ENCODE results near the gene STK32B. TPM values are rescaled to one million over a fixed set of nuclear protein-coding genes. Genes with fewer than 3 reads are reported as not detected.

The STK32B gene
- total and polyA plus RNA-seq, 12 donors, result 0.12 to 0.68 (median 0.34) TPM

DNA sequence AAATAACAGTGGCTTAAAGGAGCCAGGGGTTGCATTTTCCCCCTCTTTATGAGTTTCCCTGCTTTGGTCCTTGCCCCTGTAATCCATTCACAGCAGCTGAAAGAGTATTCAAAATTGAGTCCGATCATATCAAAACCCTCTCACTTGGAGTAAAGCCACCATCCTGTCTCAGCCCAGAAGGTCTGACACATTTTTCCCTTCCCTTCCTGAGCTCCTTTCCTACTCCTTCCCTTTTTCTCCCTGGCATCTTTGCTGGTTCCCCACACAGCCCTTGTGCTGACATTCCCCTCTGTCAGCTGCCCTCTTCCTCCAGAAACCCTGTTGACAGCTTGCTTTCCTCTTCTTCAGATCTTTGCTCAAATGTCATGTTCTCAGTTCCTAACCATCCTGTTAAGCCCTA lies 361.5 kb downstream of the STK32B start:
- Histone ChIP-seq H3K4me3 (no peak overlapping the region), H3K27me3 (peaks cover 0 to 6% (median 0%) of the 10 kb centered on the region in 7 donors), H3K9me3 (peaks cover 0 to 13% (median 10%) of the 10 kb centered on the region in 11 donors), H3K27ac (no peak overlapping the region), H3K36me3 (no peaks in the 10 kb centered on the region), H3K4me1 (no peaks in the 10 kb centered on the region)
- no peak for ATAC-seq
- no peak for DNase-seq
- TF ChIP-seq, protein P1, sequence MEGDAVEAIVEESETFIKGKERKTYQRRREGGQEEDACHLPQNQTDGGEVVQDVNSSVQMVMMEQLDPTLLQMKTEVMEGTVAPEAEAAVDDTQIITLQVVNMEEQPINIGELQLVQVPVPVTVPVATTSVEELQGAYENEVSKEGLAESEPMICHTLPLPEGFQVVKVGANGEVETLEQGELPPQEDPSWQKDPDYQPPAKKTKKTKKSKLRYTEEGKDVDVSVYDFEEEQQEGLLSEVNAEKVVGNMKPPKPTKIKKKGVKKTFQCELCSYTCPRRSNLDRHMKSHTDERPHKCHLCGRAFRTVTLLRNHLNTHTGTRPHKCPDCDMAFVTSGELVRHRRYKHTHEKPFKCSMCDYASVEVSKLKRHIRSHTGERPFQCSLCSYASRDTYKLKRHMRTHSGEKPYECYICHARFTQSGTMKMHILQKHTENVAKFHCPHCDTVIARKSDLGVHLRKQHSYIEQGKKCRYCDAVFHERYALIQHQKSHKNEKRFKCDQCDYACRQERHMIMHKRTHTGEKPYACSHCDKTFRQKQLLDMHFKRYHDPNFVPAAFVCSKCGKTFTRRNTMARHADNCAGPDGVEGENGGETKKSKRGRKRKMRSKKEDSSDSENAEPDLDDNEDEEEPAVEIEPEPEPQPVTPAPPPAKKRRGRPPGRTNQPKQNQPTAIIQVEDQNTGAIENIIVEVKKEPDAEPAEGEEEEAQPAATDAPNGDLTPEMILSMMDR (IDR thresholded peaks at IDR 0.05), result no peak
- WGBS, 2 donors, result 70 to 75% methylated on average over 1 of the region's 1 CpG
- intact Hi-C loops (cut with DNase I), result no loop called here

DNA sequence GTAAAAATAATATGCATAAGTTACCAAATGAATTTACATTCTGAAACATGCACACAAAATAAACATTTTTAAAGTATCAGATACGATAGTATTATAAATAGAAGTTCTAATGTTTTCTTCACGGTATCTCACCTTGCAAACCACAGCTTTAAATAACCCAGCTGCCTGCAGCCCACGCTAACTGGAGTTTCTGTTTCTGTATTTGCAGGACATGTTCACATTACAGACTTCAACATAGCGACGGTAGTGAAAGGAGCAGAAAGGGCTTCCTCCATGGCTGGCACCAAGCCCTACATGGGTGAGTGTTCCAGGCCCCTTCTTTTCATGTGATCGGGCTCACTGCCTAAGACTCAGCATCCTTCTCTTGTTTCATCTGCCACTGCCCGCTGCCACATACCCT lies 365.4 kb downstream of the STK32B start:
- Histone ChIP-seq H3K27ac (no peak overlapping the region), H3K4me3 (no peak overlapping the region), H3K4me1 (no peaks in the 10 kb centered on the region), H3K9me3 (peaks cover 0 to 18% (median 12%) of the 10 kb centered on the region in 11 donors), H3K27me3 (peaks cover 0 to 13% (median 0%) of the 10 kb centered on the region in 7 donors), H3K36me3 (no peaks in the 10 kb centered on the region)
- DNase-seq, result no peak
- no peak for ATAC-seq
- TF ChIP-seq, protein P1 (IDR thresholded peaks at IDR 0.05), result no peak
- intact Hi-C loops (cut with DNase I), result no loop called here
- WGBS, 2 donors, result 79 to 89% methylated on average over 7 of the region's 7 CpGs

DNA sequence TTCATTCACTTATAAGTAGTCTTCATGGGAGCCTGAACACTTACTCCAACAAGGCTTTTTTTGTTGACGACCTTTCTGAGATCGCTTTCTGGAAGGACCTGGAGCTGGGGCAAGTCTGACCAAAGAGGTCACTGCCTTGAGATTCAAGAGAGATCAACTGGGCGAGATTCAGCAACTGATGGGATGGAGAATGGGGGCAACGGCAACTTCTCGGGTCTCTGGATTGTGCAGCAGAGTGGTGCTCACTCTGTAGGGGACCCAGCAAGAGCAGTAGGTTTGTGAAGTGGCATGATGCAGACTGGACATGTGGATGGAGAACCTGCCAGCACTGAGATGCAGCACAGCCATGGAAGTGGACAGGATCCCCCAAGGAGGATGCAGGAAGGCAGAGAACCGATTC lies 369.0 kb downstream of the STK32B start:
- H3K27me3 ChIP-seq, result peaks cover 0 to 10% (median 0%) of the 10 kb centered on the region in 7 donors
- H3K4me3 ChIP-seq, result no peak overlapping the region
- 81 to 84% methylated on average over 6 of the region's 6 CpGs for WGBS, 2 donors
- no peak for ATAC-seq
- no peaks in the 10 kb centered on the region for H3K4me1 ChIP-seq
- DNase-seq, result no peak
- intact Hi-C loops (cut with DNase I), result no loop called here
- TF ChIP-seq, protein P1 (IDR thresholded peaks at IDR 0.05), result no peak
- no peaks in the 10 kb centered on the region for H3K36me3 ChIP-seq
- no peak overlapping the region for H3K27ac ChIP-seq
- peaks cover 0 to 18% (median 12%) of the 10 kb centered on the region in 11 donors for H3K9me3 ChIP-seq

DNA sequence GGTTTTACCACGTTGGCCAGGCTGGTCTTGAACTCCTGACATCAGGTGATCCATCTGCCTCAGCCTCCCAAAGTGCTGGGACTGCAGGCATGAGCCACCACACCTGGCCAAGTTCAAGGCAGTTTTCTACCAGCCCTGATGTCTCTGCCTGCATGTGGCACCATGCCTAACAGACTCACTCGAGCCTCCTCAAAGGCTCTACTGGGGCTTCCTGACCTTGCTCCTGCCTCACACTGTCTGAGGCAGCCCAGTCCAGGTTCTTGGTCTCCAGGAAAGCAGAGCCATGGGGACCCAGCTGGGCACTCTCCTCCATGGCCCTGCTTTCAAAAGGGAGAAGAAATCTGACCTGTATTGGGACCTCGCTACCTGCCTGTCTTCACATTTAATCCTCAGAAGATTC lies 370.1 kb downstream of the STK32B start:
- Histone ChIP-seq H3K27ac (no peak overlapping the region), H3K9me3 (peaks cover 0 to 18% (median 12%) of the 10 kb centered on the region in 11 donors), H3K36me3 (no peaks in the 10 kb centered on the region), H3K27me3 (peaks cover 0 to 10% (median 0%) of the 10 kb centered on the region in 7 donors), H3K4me3 (no peak overlapping the region), H3K4me1 (no peaks in the 10 kb centered on the region)
- 72 to 74% methylated on average over 3 of the region's 3 CpGs for WGBS, 2 donors
- DNase-seq (no peak), ATAC-seq (no peak)
- intact Hi-C loops (cut with DNase I), result no loop called here
- TF ChIP-seq, protein P1 (IDR thresholded peaks at IDR 0.05), result no peak

Data from heart right ventricle (tissue), 16 donors.